Kidney glomerular epithelial cell (primary cell): ENCODE measurements around the gene GALNS.

ENCODE experiments used
- DNase-seq: peaks from one replicate; lab custom pipeline; 2025; lab: John Stamatoyannopoulos, UW

The GALNS gene

GRCh38 chr16:88769617-88770460 lies 86.9 kb downstream of the GALNS start:
- peak; percentile 13 for DNase-seq

DNA sequence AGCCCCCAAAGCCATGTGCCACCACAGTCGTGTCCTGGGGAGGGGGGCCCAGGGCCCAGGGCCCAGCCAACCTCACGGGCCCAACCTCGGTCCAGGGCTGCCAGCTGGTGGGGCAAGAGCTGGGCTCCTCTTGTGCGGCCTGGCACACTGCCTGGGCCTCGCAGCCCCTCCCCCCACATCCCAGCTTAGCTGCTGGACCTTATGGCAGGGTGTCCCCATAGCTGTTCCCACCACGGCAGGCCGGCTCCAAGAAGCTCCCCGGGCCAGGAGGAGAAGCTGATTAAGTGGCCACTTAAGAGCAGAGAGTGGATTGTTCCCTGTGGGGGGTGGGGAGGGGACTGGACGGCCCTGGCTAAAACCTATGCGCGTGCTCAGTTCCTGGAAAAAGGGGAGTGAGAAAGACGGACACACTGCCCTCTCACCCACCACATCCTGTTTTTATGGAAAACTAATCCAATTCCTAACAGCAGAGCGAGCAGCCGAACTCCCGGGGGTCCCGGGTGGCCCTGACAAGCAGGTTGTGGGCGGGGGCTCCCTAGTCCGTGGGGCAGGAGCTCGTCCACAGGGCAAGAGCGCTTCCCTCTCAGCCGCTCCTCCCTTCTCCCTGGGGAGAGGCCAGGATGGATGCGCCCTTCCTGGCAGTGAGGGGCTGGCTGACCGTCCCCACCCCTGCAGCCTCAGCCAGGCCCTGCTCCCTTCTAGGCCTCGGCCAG lies 88.5 kb downstream of the GALNS start:
- peak; percentile 6 for DNase-seq

DNA sequence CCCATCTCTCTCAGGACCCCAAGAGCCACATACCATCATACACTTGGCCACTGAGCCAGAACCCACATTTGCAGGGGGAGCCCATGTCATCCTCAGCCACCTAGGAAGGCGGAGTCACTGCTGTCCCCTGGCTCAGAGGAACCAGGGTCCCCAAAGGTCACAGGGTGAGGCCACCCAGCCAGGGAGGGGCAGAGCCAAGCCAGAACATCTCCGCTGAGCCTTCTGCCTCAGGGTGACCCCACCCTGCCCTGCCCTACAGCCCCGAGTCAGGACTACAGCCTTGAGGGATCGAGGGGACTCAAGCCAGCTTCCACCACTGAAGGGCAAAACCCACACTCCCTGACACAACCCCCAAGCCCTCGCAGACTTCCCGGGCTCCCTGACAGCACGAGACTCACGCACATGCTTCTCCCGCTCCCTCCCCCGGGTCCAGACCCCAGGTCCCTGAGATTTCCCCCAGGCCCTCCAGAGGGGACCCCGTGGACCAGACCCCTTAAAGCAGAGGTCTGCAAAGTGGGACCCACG lies 89.1 kb downstream of the GALNS start:
- no peak for DNase-seq

DNA sequence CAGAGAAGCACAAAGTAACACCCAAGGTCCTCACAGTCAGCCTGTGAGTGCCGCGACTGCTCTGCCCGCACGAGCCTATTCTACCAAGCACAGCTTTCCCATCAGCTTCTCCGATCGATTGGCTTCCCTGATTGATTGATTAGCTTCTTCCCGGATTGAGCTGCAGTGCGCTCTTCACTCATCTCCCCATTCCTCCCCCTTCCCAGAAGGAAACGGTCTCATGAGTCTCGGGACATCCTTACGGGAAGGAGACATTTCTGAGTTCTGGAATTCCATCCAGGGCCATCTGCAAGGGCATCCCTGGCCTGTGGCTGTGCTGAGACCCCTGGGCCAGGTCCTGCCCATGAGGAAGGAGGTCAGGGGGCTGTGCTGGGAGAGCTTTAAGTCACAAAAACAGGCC lies 89.8 kb downstream of the GALNS start:
- DNase-seq, result no peak

GRCh38 chr16:88764913-88765349 lies 91.8 kb downstream of the GALNS start:
- peak; percentile 61 for DNase-seq

GRCh38 chr16:88764080-88764479 lies 92.7 kb downstream of the GALNS start:
- DNase-seq, result no peak
